ENCODE data around the gene GPC2. TPM values are rescaled to one million over a fixed set of nuclear protein-coding genes. Genes with fewer than 3 reads are reported as not detected.
A peak's percentile ranks its signal among the peaks of the same experiment; 100 is the strongest.
"Not testable (repeated sequence)": the region's sequence is repeated elsewhere in the genome, so short reads cannot be mapped to it uniquely, and the experiment has no call there.

GPC2 gene
- polyA plus RNA-seq, 3 donors from 2014 or later: not detected

DNA sequence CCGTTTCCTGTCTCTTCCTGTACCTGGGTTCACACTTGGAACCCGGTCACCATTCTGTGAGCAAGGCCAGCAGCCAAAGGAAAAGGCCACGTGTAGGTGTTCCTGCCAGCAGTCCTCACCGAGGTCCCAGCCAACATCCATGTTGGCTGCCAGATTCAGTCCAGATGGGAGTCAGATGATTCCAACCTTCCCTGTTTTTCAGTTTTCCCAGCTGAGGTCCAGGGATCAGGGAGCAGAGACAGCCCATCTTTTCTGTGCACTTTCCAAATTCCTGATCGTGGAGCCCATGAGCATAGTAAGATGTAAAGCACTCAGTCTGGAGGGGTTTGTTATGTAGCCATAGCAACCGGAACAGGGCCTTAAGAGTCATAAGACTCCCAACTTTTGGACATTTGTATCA is 38.7 kb upstream of the GPC2 start:
- Mint-ChIP-seq H3K36me3 (peaks cover 0 to 3% (median 0%) of the 10 kb centered on the region in 3 donors), H3K9me3 (no peaks in the 10 kb centered on the region), H3K4me1 (peaks cover 43 to 46% of the 10 kb centered on the region in 2 donors), H3K27ac (peak overlapping the region in 4 of 6 donors; percentile 43 to 64 (median 55)), H3K4me3 (no peak overlapping the region), H3K27me3 (ENCODE audit: low read depth in 3 of 3) (peaks cover 8 to 15% (median 14%) of the 10 kb centered on the region in 3 donors)
- no peak for DNase-seq

GRCh38 chr7:100214356-100214755 is 37.2 kb upstream of the GPC2 start:
- DNase-seq, H3K9me3 Mint-ChIP-seq, H3K36me3 Mint-ChIP-seq, H3K4me3 Mint-ChIP-seq: not testable (repeated sequence)
- H3K27me3 Mint-ChIP-seq (ENCODE audit: low read depth in 3 of 3): peaks cover 8 to 11% (median 9%) of the 10 kb centered on the region in 3 donors
- peaks cover 51 to 56% of the 10 kb centered on the region in 2 donors for H3K4me1 Mint-ChIP-seq
- H3K27ac Mint-ChIP-seq: peak overlapping the region in 3 of 6 donors; percentile 38 to 70 (median 53)

DNA sequence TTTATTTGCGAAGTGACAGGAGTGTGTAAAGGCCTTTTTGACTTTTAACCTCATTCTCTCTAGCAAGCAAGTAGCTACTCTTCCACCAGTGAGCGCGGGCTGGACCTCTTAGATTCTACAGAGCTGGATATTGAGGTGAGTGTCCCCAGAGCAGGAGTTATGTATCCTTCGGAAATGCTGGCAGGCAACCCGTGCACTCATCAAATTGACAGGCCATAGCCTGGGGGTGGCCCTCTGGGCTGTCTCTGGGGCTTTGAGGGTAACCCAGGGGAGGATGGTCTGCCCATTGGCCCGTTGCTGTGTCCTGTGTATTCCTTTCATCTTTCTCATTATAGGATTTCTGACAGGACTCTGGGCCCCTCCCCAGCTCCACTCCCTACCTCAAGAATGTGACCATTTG is 36.5 kb upstream of the GPC2 start:
- H3K9me3 Mint-ChIP-seq: no peaks in the 10 kb centered on the region
- peaks cover 0 to 3% (median 0%) of the 10 kb centered on the region in 3 donors for H3K36me3 Mint-ChIP-seq
- no peak overlapping the region for H3K4me3 Mint-ChIP-seq
- peaks cover 6 to 13% (median 9%) of the 10 kb centered on the region in 3 donors for H3K27me3 Mint-ChIP-seq (ENCODE audit: low read depth in 3 of 3)
- no peak for DNase-seq
- no peak overlapping the region for H3K27ac Mint-ChIP-seq
- peaks cover 51 to 56% of the 10 kb centered on the region in 2 donors for H3K4me1 Mint-ChIP-seq

- H3K4me1 Mint-ChIP-seq: peaks cover 56 to 60% of the 10 kb centered on the region in 2 donors
Measured at GRCh38 chr7:100212631-100213286, 35.6 kb upstream of the GPC2 start.

DNA sequence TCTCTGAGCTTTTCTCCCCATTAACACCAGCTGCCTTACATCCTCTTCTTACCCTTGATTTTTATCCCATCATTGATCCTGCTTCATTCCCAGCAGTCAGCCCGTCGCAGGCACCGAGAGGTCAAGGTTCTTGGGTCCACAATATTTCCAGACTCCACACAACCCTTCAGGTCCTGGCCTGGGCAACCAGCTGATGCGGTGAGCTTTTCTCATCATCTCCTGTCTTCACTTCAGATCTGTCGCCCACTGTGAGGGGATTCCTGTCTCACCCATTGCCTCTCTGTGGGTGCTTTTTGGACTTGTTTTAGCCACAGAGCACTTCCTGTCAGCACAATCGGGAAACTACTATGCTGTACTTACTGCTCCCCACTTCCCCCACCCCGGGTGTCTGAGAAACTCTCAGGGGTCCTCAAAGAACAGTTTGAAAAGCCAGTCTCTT is 34.2 kb upstream of the GPC2 start:
- H3K27me3 Mint-ChIP-seq (ENCODE audit: low read depth in 3 of 3): peaks cover 3 to 16% (median 3%) of the 10 kb centered on the region in 3 donors
- peaks cover 0 to 3% (median 0%) of the 10 kb centered on the region in 3 donors for H3K36me3 Mint-ChIP-seq
- no peaks in the 10 kb centered on the region for H3K9me3 Mint-ChIP-seq
- peaks cover 50 to 51% of the 10 kb centered on the region in 2 donors for H3K4me1 Mint-ChIP-seq
- H3K27ac Mint-ChIP-seq: peak overlapping the region; percentile 84 to 94 (median 90)
- H3K4me3 Mint-ChIP-seq: peak overlapping the region; percentile 61 to 87 (median 76)
- peak; percentile 58 to 64 (median 62) for DNase-seq

More at GRCh38 chr7:100212631-100213286, 35.6 kb upstream of the GPC2 start:
- H3K9me3 Mint-ChIP-seq: no peaks in the 10 kb centered on the region
- peaks cover 0 to 3% (median 0%) of the 10 kb centered on the region in 3 donors for H3K36me3 Mint-ChIP-seq
- DNase-seq: no peak
- no peak overlapping the region for H3K4me3 Mint-ChIP-seq
- H3K27me3 Mint-ChIP-seq (ENCODE audit: low read depth in 3 of 3): peaks cover 3 to 16% (median 9%) of the 10 kb centered on the region in 3 donors
- peak overlapping the region in 2 of 6 donors; percentile 21 to 38 for H3K27ac Mint-ChIP-seq

GRCh38 chr7:100210805-100211204 is 33.6 kb upstream of the GPC2 start:
- Mint-ChIP-seq H3K27ac (peak overlapping the region in 3 of 6 donors; percentile 37 to 87 (median 86)), H3K4me1 (peaks cover 50% of the 10 kb centered on the region in 2 donors), H3K9me3 (no peaks in the 10 kb centered on the region), H3K36me3 (peaks cover 0 to 3% (median 0%) of the 10 kb centered on the region in 3 donors), H3K27me3 (ENCODE audit: low read depth in 3 of 3) (peaks cover 3 to 16% (median 3%) of the 10 kb centered on the region in 3 donors), H3K4me3 (peak overlapping the region in 1 of 5 donors; percentile 87)
- no peak for DNase-seq

DNA sequence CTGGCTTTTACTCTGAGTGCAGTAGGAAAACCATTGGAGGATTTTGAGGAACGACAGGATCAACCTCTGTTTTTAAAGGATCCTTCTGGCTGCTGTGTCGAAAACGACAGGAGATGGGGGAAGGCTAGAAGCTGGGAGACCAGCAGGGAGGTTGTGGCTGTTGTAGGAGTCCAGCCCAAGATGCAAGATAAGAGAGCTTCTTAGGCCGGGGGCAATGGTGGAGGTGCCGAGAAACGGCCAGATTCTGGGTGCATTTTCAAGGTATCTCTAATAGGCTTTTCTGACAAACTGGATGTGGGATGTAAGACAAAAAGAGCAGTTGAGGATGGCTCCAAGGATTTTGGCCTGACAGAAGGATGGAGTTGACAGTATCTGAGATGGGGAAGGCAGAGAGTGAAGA is 32.3 kb upstream of the GPC2 start:
- Mint-ChIP-seq H3K27me3 (ENCODE audit: low read depth in 3 of 3) (peaks cover 2 to 14% (median 3%) of the 10 kb centered on the region in 3 donors), H3K27ac (peak overlapping the region in 4 of 6 donors; percentile 42 to 83 (median 57)), H3K4me3 (peak overlapping the region in 2 of 5 donors; percentile 2 to 67), H3K9me3 (no peaks in the 10 kb centered on the region), H3K36me3 (peaks cover 0 to 3% (median 0%) of the 10 kb centered on the region in 3 donors), H3K4me1 (peaks cover 46 to 50% of the 10 kb centered on the region in 2 donors)
- no peak for DNase-seq

- H3K9me3 Mint-ChIP-seq: no peaks in the 10 kb centered on the region
- H3K4me1 Mint-ChIP-seq: peaks cover 46 to 50% of the 10 kb centered on the region in 2 donors
- H3K27ac Mint-ChIP-seq: peak overlapping the region; percentile 42 to 83 (median 60)
- H3K4me3 Mint-ChIP-seq: peak overlapping the region; percentile 30 to 67 (median 56)
- peak; percentile 41 to 47 (median 46) for DNase-seq
- H3K27me3 Mint-ChIP-seq (ENCODE audit: low read depth in 3 of 3): peaks cover 2 to 14% (median 3%) of the 10 kb centered on the region in 3 donors
- H3K36me3 Mint-ChIP-seq: peaks cover 0 to 7% (median 3%) of the 10 kb centered on the region in 3 donors
Measured at GRCh38 chr7:100208911-100209408, 31.8 kb upstream of the GPC2 start.

DNA sequence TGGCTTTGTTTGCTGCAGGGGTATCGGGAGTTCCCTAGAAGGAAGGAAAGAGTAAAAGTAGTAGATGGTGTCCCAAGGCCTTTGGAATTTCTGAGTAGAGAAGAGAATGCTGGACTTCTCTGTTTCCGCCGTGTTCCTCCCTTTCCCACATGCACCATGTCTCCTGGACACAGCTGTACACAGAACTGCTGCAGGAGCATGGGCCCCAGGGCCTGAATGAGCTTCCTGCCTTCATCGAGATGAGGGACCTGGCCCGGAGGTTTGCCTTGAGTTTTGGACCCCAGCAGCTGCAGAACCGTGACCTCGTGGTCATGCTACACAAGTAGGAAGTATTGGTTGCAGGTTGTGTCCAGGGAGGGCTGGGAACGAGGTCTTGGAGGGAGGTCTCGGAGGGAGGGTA is 27.3 kb upstream of the GPC2 start:
- DNase-seq: no peak
- H3K27me3 Mint-ChIP-seq (ENCODE audit: low read depth in 3 of 3): peaks cover 0 to 6% (median 2%) of the 10 kb centered on the region in 3 donors
- H3K4me1 Mint-ChIP-seq: peaks cover 22% of the 10 kb centered on the region in 2 donors
- peaks cover 0 to 13% (median 8%) of the 10 kb centered on the region in 3 donors for H3K36me3 Mint-ChIP-seq
- no peak overlapping the region for H3K4me3 Mint-ChIP-seq
- H3K27ac Mint-ChIP-seq: no peak overlapping the region
- H3K9me3 Mint-ChIP-seq: no peaks in the 10 kb centered on the region

DNA sequence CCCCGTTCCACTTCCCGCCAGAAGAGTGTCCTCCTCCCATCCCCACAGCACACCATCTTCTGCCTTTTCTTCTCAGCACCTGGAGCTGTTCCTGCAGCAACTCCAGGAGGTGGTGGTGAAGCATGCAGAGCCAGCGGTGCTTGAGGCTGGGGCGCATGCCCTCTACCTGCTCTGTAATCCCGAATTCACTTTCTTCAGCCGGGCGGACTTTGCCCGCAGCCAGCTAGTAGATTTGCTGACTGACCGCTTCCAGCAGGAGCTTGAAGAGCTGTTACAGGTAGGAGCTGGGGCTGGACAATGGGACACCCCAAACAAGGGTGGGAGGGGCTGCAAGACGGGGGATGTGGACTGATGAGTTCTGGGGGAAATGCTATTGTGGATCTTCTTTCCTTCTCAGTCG is 23.5 kb upstream of the GPC2 start:
- H3K4me3 Mint-ChIP-seq: no peak overlapping the region
- H3K4me1 Mint-ChIP-seq: no peaks in the 10 kb centered on the region
- H3K9me3 Mint-ChIP-seq: no peaks in the 10 kb centered on the region
- peaks cover 1 to 7% (median 2%) of the 10 kb centered on the region in 3 donors for H3K27me3 Mint-ChIP-seq (ENCODE audit: low read depth in 3 of 3)
- peaks cover 0 to 19% (median 13%) of the 10 kb centered on the region in 3 donors for H3K36me3 Mint-ChIP-seq
- H3K27ac Mint-ChIP-seq: no peak overlapping the region
- no peak for DNase-seq

DNA sequence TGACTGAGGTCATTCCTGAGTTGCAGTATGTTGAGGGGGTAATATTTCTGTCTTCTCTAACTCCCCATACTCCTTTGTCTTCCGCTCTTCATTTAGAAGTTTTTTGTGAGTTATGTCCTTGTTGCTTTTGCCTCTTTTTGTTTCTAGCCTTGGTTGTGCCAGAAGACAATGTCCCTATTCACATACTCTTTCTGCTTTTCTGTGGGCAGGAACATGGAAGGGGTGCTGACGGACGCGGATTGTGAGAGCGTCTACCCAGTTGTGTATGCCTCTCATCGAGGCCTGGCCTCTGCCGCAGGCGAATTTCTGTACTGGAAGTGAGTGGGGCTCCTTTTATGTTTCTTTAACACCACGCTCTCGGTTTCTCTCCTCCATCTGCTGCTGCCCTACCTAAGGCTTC is 21.1 kb upstream of the GPC2 start:
- H3K4me1 Mint-ChIP-seq: no peaks in the 10 kb centered on the region
- H3K36me3 Mint-ChIP-seq: peaks cover 0 to 15% (median 10%) of the 10 kb centered on the region in 3 donors
- peaks cover 1 to 7% (median 2%) of the 10 kb centered on the region in 3 donors for H3K27me3 Mint-ChIP-seq (ENCODE audit: low read depth in 3 of 3)
- DNase-seq: no peak
- H3K9me3 Mint-ChIP-seq: no peaks in the 10 kb centered on the region
- no peak overlapping the region for H3K4me3 Mint-ChIP-seq
- H3K27ac Mint-ChIP-seq: peak overlapping the region in 2 of 6 donors; percentile 8 to 33

- peaks cover 0 to 12% (median 0%) of the 10 kb centered on the region in 3 donors for H3K36me3 Mint-ChIP-seq
- not testable (repeated sequence) for H3K27ac Mint-ChIP-seq; DNase-seq; H3K27me3 Mint-ChIP-seq (ENCODE audit: low read depth in 3 of 3); H3K4me3 Mint-ChIP-seq; H3K9me3 Mint-ChIP-seq; H3K4me1 Mint-ChIP-seq
Measured at GRCh38 chr7:100195901-100196322, 18.7 kb upstream of the GPC2 start.

- no peaks in the 10 kb centered on the region for H3K4me1 Mint-ChIP-seq
- no peak overlapping the region for H3K27ac Mint-ChIP-seq
- H3K36me3 Mint-ChIP-seq: peaks cover 0 to 12% (median 0%) of the 10 kb centered on the region in 3 donors
- no peak overlapping the region for H3K4me3 Mint-ChIP-seq
- H3K27me3 Mint-ChIP-seq (ENCODE audit: low read depth in 3 of 3): peaks cover 0 to 7% (median 2%) of the 10 kb centered on the region in 3 donors
- H3K9me3 Mint-ChIP-seq: no peaks in the 10 kb centered on the region
- no peak for DNase-seq
Measured at GRCh38 chr7:100195222-100195621, 18.0 kb upstream of the GPC2 start.

- H3K4me3 Mint-ChIP-seq: no peak overlapping the region
- no peaks in the 10 kb centered on the region for H3K9me3 Mint-ChIP-seq
- H3K36me3 Mint-ChIP-seq: peaks cover 0 to 2% (median 0%) of the 10 kb centered on the region in 3 donors
- no peaks in the 10 kb centered on the region for H3K4me1 Mint-ChIP-seq
- H3K27me3 Mint-ChIP-seq (ENCODE audit: low read depth in 3 of 3): peaks cover 0 to 4% (median 2%) of the 10 kb centered on the region in 3 donors
- DNase-seq: no peak
- H3K27ac Mint-ChIP-seq: no peak overlapping the region
Measured at GRCh38 chr7:100192969-100193368, 15.8 kb upstream of the GPC2 start.

All from immature natural killer cell (primary cell).